GM12873 (cell line): ENCODE measurements around the gene VWA5A.

Source experiments
- TF ChIP-seq, protein P1 (sequence below): IDR thresholded peaks from 2 replicates; pipeline ENCODE4 v1.5.1; 2012; ENCODE audit warnings: low read depth, mild to moderate bottlenecking, moderate library complexity, low read length, control low read depth; ENCODE audit not compliant: insufficient read depth; ENCODE audit errors: missing control alignments

The VWA5A gene

DNA sequence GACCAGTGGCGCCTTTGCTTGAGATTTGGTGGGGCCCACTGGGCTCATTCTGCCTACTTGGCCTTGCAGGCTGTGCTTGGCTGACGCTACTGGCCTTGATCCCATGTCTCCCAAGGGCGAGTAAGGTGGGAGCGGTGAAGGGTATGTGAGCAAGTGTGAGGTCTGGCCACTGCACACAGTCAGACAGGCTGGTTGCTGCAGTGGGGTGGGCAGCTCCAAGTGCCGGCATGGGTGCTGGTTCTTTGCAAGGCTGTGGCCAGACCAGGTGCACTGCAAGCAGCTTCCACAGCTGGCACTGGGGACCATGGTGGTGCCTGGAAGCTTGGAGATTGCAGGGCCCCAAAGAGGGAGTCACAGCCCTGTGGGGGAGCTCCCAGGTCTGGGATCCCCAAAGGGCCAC is 40.7 kb upstream of the VWA5A start:
- TF ChIP-seq, protein P1, sequence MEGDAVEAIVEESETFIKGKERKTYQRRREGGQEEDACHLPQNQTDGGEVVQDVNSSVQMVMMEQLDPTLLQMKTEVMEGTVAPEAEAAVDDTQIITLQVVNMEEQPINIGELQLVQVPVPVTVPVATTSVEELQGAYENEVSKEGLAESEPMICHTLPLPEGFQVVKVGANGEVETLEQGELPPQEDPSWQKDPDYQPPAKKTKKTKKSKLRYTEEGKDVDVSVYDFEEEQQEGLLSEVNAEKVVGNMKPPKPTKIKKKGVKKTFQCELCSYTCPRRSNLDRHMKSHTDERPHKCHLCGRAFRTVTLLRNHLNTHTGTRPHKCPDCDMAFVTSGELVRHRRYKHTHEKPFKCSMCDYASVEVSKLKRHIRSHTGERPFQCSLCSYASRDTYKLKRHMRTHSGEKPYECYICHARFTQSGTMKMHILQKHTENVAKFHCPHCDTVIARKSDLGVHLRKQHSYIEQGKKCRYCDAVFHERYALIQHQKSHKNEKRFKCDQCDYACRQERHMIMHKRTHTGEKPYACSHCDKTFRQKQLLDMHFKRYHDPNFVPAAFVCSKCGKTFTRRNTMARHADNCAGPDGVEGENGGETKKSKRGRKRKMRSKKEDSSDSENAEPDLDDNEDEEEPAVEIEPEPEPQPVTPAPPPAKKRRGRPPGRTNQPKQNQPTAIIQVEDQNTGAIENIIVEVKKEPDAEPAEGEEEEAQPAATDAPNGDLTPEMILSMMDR, result no peak

DNA sequence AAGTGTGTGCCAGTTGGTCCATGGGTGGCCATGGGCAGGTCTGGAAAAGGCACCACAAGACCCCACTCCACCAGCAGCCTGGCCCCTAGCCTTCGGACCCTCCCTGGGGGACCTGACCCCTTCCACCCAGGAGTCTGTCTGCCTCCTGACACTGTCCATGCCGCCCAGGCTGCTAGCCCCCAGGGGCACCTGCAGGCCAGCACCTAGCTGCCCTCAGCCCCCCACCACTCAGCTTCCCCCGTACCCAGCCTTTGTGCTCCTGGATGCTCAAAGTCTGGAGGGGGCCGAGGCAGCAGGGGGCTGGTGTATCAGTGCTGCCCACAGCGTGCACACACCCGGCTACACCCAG is 39.8 kb upstream of the VWA5A start:
- TF ChIP-seq, protein P1, result no peak

DNA sequence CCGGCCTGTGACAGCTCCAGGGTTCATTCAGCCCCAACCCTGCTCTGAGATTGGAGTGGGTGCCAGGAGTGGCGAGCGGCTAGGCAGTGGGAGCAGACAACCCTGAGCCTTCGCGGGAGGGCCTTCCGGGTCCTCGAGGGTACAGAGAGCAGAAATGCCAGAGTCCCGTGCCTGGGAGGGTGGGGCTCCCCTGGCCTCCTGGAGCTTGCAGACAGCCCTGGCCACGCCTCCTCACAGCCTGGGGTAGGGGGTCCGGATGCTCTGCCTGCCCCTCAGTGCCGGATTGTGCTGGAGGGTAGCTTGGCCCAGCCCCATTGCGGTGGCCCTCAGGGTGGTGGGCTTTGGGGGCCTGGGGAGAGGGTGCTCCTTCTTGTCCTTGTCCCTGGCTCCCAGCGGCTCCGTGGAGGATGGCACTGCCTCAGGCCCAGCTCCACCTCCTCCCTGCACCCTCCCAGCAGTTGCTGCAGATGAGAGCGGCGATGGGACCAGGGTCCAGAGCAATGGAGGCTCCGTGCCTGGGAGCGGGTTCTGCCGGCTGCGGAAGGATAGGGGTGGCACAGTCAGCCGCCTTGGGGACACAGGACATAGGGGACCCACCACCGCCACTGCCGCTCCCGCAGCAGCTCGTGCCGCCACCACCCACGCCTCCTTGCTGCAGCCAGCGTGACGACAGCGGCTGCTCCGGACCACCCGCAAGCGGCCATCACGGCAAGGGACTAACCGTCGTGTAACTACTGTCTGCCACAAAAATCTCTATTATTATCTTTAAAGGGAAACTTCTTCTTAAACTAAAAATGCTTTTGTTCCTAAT is 39.2 kb upstream of the VWA5A start:
- TF ChIP-seq, protein P1, result no peak

DNA sequence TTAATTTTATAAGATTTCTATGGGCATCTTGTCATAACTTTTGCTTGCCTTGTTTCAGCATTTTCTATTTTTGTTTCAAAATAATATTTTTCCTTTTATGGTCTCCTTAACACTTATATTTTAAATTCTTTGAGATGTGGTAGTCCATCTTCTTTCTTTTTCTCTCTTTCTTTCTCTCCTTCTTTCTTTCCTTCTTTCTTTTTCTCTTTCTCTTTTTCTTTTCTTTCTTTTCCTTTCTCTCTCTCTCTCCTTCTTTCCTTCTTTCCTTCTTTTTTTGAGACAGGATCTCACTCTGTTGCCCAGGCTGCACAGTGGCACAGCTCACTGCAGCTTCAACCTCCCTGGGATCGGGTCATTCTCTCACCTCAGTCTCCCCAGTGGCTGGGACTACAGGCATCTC is 38.0 kb upstream of the VWA5A start:
- TF ChIP-seq, protein P1, result no peak

DNA sequence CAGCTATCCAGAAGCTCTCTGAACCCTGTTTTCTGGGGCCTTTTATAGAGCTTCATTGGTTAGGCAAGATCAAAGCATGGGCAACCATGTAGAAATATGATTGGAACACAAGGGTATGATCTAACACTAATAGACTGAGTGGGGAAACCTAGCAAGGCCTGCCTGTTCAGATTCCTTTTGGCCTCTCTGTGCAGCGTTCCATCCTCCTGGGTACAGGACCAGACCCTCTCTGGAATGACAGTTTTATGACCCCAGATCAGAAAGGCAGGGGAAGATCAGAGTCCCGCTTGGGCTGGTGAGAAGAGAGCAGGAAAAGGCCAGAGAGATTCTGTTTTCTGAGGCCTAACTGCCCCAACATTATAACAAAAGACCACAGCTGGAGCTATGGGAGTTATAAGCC is 36.7 kb upstream of the VWA5A start:
- TF ChIP-seq, protein P1, result no peak

DNA sequence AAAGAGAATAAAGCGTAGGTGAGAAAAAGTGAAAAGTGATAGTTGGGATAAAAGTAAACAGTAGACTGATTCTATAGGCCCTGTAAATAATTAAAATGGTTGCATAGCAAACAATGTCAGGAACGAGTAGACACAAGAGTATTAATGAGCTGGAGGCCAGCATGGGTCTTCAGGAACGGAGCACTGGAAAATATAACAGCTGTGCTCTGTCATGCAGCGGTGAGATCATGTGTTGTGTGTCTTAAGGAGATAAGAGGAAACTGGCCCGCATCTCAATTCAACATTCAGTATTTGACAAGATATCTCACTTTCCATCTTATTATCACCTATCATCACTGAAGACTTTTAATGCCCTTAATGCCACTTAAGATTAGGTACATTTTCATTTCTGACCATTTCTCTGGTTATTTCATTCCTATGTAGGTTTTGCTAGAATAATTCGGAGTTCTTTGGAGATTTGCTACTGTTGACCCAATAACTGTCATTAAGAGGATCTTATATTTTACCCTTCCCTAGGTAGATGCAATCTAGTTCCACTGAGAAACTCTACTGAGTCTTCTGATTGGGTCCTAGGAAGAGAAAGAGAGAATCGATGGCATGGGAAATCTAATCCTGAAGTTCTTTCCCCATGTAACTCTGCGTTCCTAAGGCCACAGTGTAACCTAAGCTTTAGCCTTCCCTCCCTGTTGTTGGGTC is 35.5 kb upstream of the VWA5A start:
- TF ChIP-seq, protein P1, result no peak

DNA sequence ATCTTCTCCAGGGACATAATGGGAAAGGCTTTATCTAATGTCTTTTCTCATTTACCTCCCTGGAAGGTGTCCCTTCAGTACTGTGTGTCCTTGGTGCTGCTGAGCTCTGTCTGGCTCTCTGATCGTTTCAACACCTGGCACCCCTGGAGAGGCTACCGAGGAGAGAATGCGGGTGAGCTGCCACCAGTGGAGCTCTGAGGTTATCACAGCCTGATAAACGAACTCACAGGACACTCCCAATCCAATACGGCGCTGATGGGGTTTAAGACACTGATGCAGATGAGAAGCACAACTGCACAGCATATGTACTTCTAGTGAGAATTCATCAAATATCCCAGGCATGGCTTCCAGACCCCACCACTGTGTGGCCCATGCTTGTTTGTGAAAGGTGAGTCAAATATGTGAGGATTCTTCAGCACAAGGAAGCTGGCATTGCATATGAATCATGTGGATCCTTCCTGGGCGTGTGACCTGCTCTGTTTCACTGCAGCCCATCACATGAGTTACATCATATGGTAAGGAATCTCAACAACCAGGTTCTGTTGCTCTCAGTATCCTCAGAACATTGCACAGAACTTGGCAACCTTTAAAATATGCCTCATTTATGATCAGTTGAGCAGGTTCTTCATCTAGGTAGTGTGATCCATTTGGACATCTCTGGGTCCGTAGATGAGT is 34.8 kb upstream of the VWA5A start:
- TF ChIP-seq, protein P1, result no peak
